ENCODE data around the gene CACNA1C. TPM values are rescaled to one million over a fixed set of nuclear protein-coding genes. Genes with fewer than 3 reads are reported as not detected.

The CACNA1C gene
- total and polyA plus RNA-seq, 2 donors from 2014 or later = 1.6 to 17.4 TPM

GRCh38 chr12:2575245-2575644 is 522.5 kb downstream of the CACNA1C start:
- intact Hi-C loops (cut with DNase I) = no loop called here
- no peaks in the 10 kb centered on the region for H3K4me1 ChIP-seq (ENCODE audit: control insufficient read depth in 2 of 3, insufficient read depth in 2 of 3, low read depth in 1 of 3, low read length in 3 of 3)
- no peaks in the 10 kb centered on the region for H3K27me3 ChIP-seq (ENCODE audit: control insufficient read depth, insufficient read depth, low read length)
- H3K9ac ChIP-seq (ENCODE audit: low read length in 3 of 3) = no peak overlapping the region
- H3K9me3 ChIP-seq (ENCODE audit: control insufficient read depth in 2 of 3, insufficient read depth in 1 of 3, low read length in 3 of 3) = no peaks in the 10 kb centered on the region
- no peak overlapping the region for H3K27ac ChIP-seq (ENCODE audit: low read depth in 2 of 2, low read length in 2 of 2)
- DNase-seq = no peak
- TF ChIP-seq CTCF (IDR thresholded peaks at IDR 0.05; ENCODE audit: borderline replicate concordance, extremely low read depth, insufficient read depth) = no peak
- H3K4me3 ChIP-seq (ENCODE audit: low read length in 3 of 3) = no peak overlapping the region
- FAIRE-seq = no peak
- H3K36me3 ChIP-seq (ENCODE audit: control insufficient read depth in 2 of 3, insufficient read depth in 3 of 3, low read length in 3 of 3) = no peaks in the 10 kb centered on the region

- intact Hi-C loops (cut with DNase I) = no loop called here
- H3K4me1 ChIP-seq (ENCODE audit: control insufficient read depth in 2 of 3, insufficient read depth in 2 of 3, low read depth in 1 of 3, low read length in 3 of 3) = peaks cover 0 to under 1% (median 0%) of the 10 kb centered on the region in 3 donors
- DNase-seq (no peak), FAIRE-seq (no peak)
- no peak for TF ChIP-seq CTCF (IDR thresholded peaks at IDR 0.05; ENCODE audit: borderline replicate concordance, extremely low read depth, insufficient read depth)
- no peaks in the 10 kb centered on the region for H3K27me3 ChIP-seq (ENCODE audit: control insufficient read depth, insufficient read depth, low read length)
- H3K27ac ChIP-seq (ENCODE audit: low read depth in 2 of 2, low read length in 2 of 2) = no peak overlapping the region
- H3K9ac ChIP-seq (ENCODE audit: low read length in 3 of 3) = no peak overlapping the region
- H3K9me3 ChIP-seq (ENCODE audit: control insufficient read depth in 2 of 3, insufficient read depth in 1 of 3, low read length in 3 of 3) = no peaks in the 10 kb centered on the region
- H3K36me3 ChIP-seq (ENCODE audit: control insufficient read depth in 2 of 3, insufficient read depth in 3 of 3, low read length in 3 of 3) = no peaks in the 10 kb centered on the region
- H3K4me3 ChIP-seq (ENCODE audit: low read length in 3 of 3) = no peak overlapping the region
Observed at GRCh38 chr12:2578211-2578610, 525.4 kb downstream of the CACNA1C start.

GRCh38 chr12:2578772-2579171 is 526.0 kb downstream of the CACNA1C start:
- no peak overlapping the region for H3K27ac ChIP-seq (ENCODE audit: low read depth in 2 of 2, low read length in 2 of 2)
- H3K9me3 ChIP-seq (ENCODE audit: control insufficient read depth in 2 of 3, insufficient read depth in 1 of 3, low read length in 3 of 3) = no peaks in the 10 kb centered on the region
- H3K27me3 ChIP-seq (ENCODE audit: control insufficient read depth, insufficient read depth, low read length) = no peaks in the 10 kb centered on the region
- intact Hi-C loops (cut with DNase I) = no loop called here
- no peak for TF ChIP-seq CTCF (IDR thresholded peaks at IDR 0.05; ENCODE audit: borderline replicate concordance, extremely low read depth, insufficient read depth)
- H3K4me1 ChIP-seq (ENCODE audit: control insufficient read depth in 2 of 3, insufficient read depth in 2 of 3, low read depth in 1 of 3, low read length in 3 of 3) = peaks cover 0 to 4% (median 0%) of the 10 kb centered on the region in 3 donors
- no peak overlapping the region for H3K4me3 ChIP-seq (ENCODE audit: low read length in 3 of 3)
- DNase-seq (no peak), FAIRE-seq (no peak)
- H3K9ac ChIP-seq (ENCODE audit: low read length in 3 of 3) = no peak overlapping the region
- H3K36me3 ChIP-seq (ENCODE audit: control insufficient read depth in 2 of 3, insufficient read depth in 3 of 3, low read length in 3 of 3) = no peaks in the 10 kb centered on the region

- no peak for TF ChIP-seq CTCF (IDR thresholded peaks at IDR 0.05; ENCODE audit: borderline replicate concordance, extremely low read depth, insufficient read depth)
- Histone ChIP-seq H3K4me1 (ENCODE audit: control insufficient read depth in 2 of 3, insufficient read depth in 2 of 3, low read depth in 1 of 3, low read length in 3 of 3) (peaks cover 0 to 4% (median 0%) of the 10 kb centered on the region in 3 donors), H3K9ac (ENCODE audit: low read length in 3 of 3) (no peak overlapping the region), H3K27ac (ENCODE audit: low read depth in 2 of 2, low read length in 2 of 2) (no peak overlapping the region), H3K27me3 (ENCODE audit: control insufficient read depth, insufficient read depth, low read length) (no peaks in the 10 kb centered on the region), H3K4me3 (ENCODE audit: low read length in 3 of 3) (no peak overlapping the region), H3K9me3 (ENCODE audit: control insufficient read depth in 2 of 3, insufficient read depth in 1 of 3, low read length in 3 of 3) (no peaks in the 10 kb centered on the region), H3K36me3 (ENCODE audit: control insufficient read depth in 2 of 3, insufficient read depth in 3 of 3, low read length in 3 of 3) (no peaks in the 10 kb centered on the region)
- DNase-seq (no peak), FAIRE-seq (no peak)
- intact Hi-C loops (cut with DNase I) = loop anchor here (10.0 kb wide), 1 partner anchor 526 kb away; the partner anchor contains the start of gene CACNA1C
Observed at GRCh38 chr12:2580821-2581220, 528.0 kb downstream of the CACNA1C start.
